GM23248 (cell line): ENCODE measurements around the gene RBM47. TPM values are rescaled to one million over a fixed set of nuclear protein-coding genes. Genes with fewer than 3 reads are reported as not detected.

Experiments used
- DNase-seq: peaks from one replicate; pipeline ENCODE4 v3.0.0-alpha.2; 2015
- H2AFZ ChIP-seq: fragments of 200-600 bp; sonication (generic); 2 replicates; pipeline ENCODE4 v1.6.1; 2016; ENCODE audit warnings: antibody characterized with exemption
- H3F3A ChIP-seq: fragments of 200-600 bp; sonication (generic); 2 replicates; pipeline ENCODE4 v1.6.1; 2016; ENCODE audit warnings: mild to moderate bottlenecking, antibody characterized with exemption, mixed run types; ENCODE audit not compliant: insufficient read depth
- H3K27ac ChIP-seq: fragments of 200-600 bp; sonication (generic); 2 replicates; pipeline ENCODE4 v1.5.1; 2016; ENCODE audit warnings: mild to moderate bottlenecking
- H3K27me3 ChIP-seq: fragments of 200-600 bp; sonication (generic); replicated peaks from 2 replicates; pipeline ENCODE4 v1.6.1; 2016; ENCODE audit warnings: mild to moderate bottlenecking; ENCODE audit not compliant: insufficient read depth
- H3K36me3 ChIP-seq: fragments of 200-600 bp; sonication (generic); 2 replicates; pipeline ENCODE4 v1.6.1; 2016; ENCODE audit warnings: low read depth, mild to moderate bottlenecking
- H3K4me1 ChIP-seq: fragments of 200-600 bp; sonication (generic); 2 replicates; pipeline ENCODE4 v1.6.1; 2016; ENCODE audit warnings: mild to moderate bottlenecking; ENCODE audit not compliant: insufficient read depth
- H3K4me2 ChIP-seq: fragments of 200-600 bp; sonication (generic); one replicate; pipeline ENCODE4 v1.6.1; 2016; ENCODE audit warnings: mild to moderate bottlenecking; ENCODE audit not compliant: unreplicated experiment
- H3K4me3 ChIP-seq: fragments of 200-600 bp; sonication (generic); 2 replicates; pipeline ENCODE4 v1.5.1; 2016; ENCODE audit warnings: mild to moderate bottlenecking
- H3K79me2 ChIP-seq: fragments of 200-600 bp; sonication (generic); 2 replicates; pipeline ENCODE4 v1.6.1; 2016; ENCODE audit warnings: mild to moderate bottlenecking; ENCODE audit not compliant: insufficient read depth
- H3K9ac ChIP-seq: fragments of 200-600 bp; sonication (generic); 2 replicates; pipeline ENCODE4 v1.6.1; 2016; ENCODE audit warnings: mild to moderate bottlenecking
- H3K9me2 ChIP-seq: fragments of 200-600 bp; sonication (generic); 2 replicates; pipeline ENCODE4 v1.6.1; 2016; ENCODE audit warnings: mixed run types, mild to moderate bottlenecking, moderate library complexity; ENCODE audit not compliant: insufficient read depth
- H3K9me3 ChIP-seq: fragments of 200-600 bp; sonication (generic); one replicate; pipeline ENCODE4 v1.6.1; 2017; ENCODE audit warnings: low read depth
- H4K20me1 ChIP-seq: fragments of 200-600 bp; sonication (generic); 2 replicates; pipeline ENCODE4 v1.6.0; 2016; ENCODE audit not compliant: insufficient read depth
- EZH2 ChIP-seq: fragments of 200-600 bp; sonication (generic); IDR thresholded peaks from 2 replicates; pipeline ENCODE4 v1.6.1; 2018; ENCODE audit warnings: antibody characterized with exemption, mild to moderate bottlenecking; ENCODE audit not compliant: insufficient read depth, poor library complexity, severe bottlenecking
- EZH2phosphoT487 ChIP-seq: fragments of 200-600 bp; sonication (generic); IDR thresholded peaks from 2 replicates; pipeline ENCODE4 v1.6.1; 2018; ENCODE audit warnings: antibody characterized with exemption, moderate library complexity, mild to moderate bottlenecking, low read depth; ENCODE audit not compliant: insufficient read depth
- WGBS, 2 experiments: methylation state at CpG; one replicate each; pipeline ENCODE4 v1.1.6; 2015 to 2017; ENCODE audit warnings: low lambda C conversion rate in 2 of 2, low coverage in 1 of 2; ENCODE audit errors: missing lambda C conversion rate in 2 of 2; 5-methylcytosine and 5-hydroxymethylcytosine counted together
- in situ Hi-C: fragments of 300-500 bp; cut with MboI; formaldehyde crosslinking; loops from 2 replicates; pipeline ENCODE4 v1.15.0; 2020
- polyA plus RNA-seq: library from polyadenylated mRNA; unstranded; fragments of >200 nt; fragmentation: Nextera tagmentation; extraction: Ambion mirVana; gene quantifications from 2 replicates; pipeline ENCODE4 v1.2.1, GENCODE V29; 2016
- total RNA-seq: library from RNA; depleted of rRNA; stranded (reverse); fragments of >200 nt; shearing (Covaris generic); gene quantifications from 2 replicates; pipeline ENCODE4 v1.2.3, GENCODE V29; 2014

The RBM47 gene
- total and polyA plus RNA-seq, 2 experiments from 2014 or later = 0.70 to 1.3 TPM

- Histone ChIP-seq H3K4me2 (no peak overlapping the region), H3K9ac (no peak overlapping the region), H4K20me1 (no peaks in the 10 kb centered on the region), H3K27me3 (no peaks in the 10 kb centered on the region), H3K36me3 (no peaks in the 10 kb centered on the region), H3K79me2 (no peaks in the 10 kb centered on the region), H3K9me2 (no peaks in the 10 kb centered on the region), H3K4me1 (peaks cover 12% of the 10 kb centered on the region; the same call in 1 of the 2 replicates), H3K27ac (no peak overlapping the region), H3K4me3 (no peak overlapping the region), H3F3A (no peaks in the 10 kb centered on the region), H2AFZ (no peak overlapping the region), H3K9me3 (no peaks in the 10 kb centered on the region)
- in situ Hi-C loops = no loop called here
- TF ChIP-seq EZH2phosphoT487 = no peak
- no peak for TF ChIP-seq EZH2
- no peak for DNase-seq
- WGBS, 2 experiments = 48 to 50% methylated on average over 6 of the region's 6 CpGs
Observed at GRCh38 chr4:40500781-40501180, 128.9 kb downstream of the RBM47 start.

DNA sequence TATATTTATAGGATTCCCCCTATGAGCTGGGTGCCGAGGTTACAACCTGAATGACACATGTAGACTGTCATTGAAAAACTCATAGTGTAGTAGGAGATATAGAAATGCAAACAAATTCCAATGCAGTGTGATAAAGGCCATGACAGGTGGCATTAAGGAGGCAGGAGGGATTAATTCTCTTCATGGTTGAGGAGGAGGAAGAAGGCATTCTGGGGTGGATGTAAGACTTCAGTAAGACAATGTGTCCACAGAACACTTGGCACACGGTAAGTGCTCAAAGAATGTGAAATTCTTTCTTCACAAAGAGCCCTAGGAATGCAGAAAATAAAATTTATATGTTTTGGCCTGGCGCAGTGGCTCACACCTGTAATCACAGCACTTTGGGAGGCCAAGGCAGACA, 136.5 kb downstream of the RBM47 start:
- no peaks in the 10 kb centered on the region for H4K20me1 ChIP-seq
- no peak overlapping the region for H3K9ac ChIP-seq
- no peak overlapping the region for H3K4me3 ChIP-seq
- no peak overlapping the region for H3K27ac ChIP-seq
- no peak overlapping the region for H3K4me2 ChIP-seq
- H2AFZ ChIP-seq = no peak overlapping the region
- no peaks in the 10 kb centered on the region for H3K27me3 ChIP-seq
- no peaks in the 10 kb centered on the region for H3K9me2 ChIP-seq
- no peaks in the 10 kb centered on the region for H3F3A ChIP-seq
- H3K79me2 ChIP-seq = no peaks in the 10 kb centered on the region
- no peak for DNase-seq
- no peaks in the 10 kb centered on the region for H3K9me3 ChIP-seq
- in situ Hi-C loops = no loop called here
- no peaks in the 10 kb centered on the region for H3K4me1 ChIP-seq
- TF ChIP-seq EZH2phosphoT487 (no peak), EZH2 (no peak)
- WGBS, 2 experiments = 65 to 74% methylated on average over 3 of the region's 3 CpGs
- H3K36me3 ChIP-seq = no peaks in the 10 kb centered on the region

DNA sequence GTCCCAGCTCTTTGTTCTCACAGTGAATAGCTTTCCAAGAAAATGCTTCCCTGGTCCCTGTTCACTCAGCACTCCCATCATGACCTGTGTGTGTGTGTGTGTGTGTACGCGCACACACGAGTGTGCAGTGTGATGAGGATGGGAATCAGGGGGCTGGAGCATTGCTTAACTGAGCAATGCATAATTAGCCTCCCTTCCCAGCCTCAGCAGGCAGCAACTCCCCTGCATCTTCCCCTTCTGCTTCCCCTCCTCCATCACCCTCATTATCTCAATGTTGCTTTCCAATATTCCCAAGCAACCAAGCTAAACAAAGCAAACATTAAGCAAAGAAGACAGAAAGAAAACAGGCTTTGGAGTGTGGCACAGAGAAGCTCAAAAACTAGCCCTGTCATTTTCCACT, 137.0 kb downstream of the RBM47 start:
- Histone ChIP-seq H3K36me3 (no peaks in the 10 kb centered on the region), H4K20me1 (no peaks in the 10 kb centered on the region), H3K4me3 (no peak overlapping the region), H3K9me2 (no peaks in the 10 kb centered on the region), H3K4me2 (no peak overlapping the region), H3F3A (no peaks in the 10 kb centered on the region), H3K4me1 (no peaks in the 10 kb centered on the region), H3K27ac (no peak overlapping the region), H3K79me2 (no peaks in the 10 kb centered on the region), H3K9me3 (no peaks in the 10 kb centered on the region), H3K27me3 (no peaks in the 10 kb centered on the region), H2AFZ (no peak overlapping the region), H3K9ac (no peak overlapping the region)
- no peak for TF ChIP-seq EZH2
- no peak for TF ChIP-seq EZH2phosphoT487
- WGBS, 2 experiments = 84 to 98% methylated on average over 3 of the region's 3 CpGs
- in situ Hi-C loops = no loop called here
- no peak for DNase-seq

DNA sequence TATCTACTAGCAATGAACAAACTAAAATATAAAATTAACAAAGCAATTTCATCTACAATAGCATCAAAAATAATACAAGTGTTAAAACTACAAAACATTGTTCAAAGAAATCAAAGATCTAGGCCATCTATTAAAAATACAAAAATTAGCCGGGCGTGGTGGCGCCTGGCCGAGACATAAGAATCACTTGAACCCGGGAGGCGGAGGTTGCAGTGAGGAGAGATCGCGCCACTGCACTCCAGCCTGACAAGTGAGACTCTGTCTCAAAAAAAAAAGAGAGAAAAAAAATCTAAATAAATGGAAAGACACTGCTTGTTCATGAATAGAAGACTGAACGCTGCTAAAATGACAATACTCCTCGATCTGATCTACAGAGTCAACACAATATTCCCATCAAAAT, 139.2 kb downstream of the RBM47 start:
- no peak overlapping the region for H3K9ac ChIP-seq
- H3K27ac ChIP-seq = no peak overlapping the region
- no peaks in the 10 kb centered on the region for H3K9me3 ChIP-seq
- H3K4me2 ChIP-seq = no peak overlapping the region
- 96 to 97% methylated on average over 10 of the region's 10 CpGs for WGBS, 2 experiments
- no peak for DNase-seq
- peaks cover 8% of the 10 kb centered on the region for H3K4me1 ChIP-seq
- no peaks in the 10 kb centered on the region for H4K20me1 ChIP-seq
- H3K9me2 ChIP-seq = no peaks in the 10 kb centered on the region
- no peaks in the 10 kb centered on the region for H3K36me3 ChIP-seq
- H3F3A ChIP-seq = no peaks in the 10 kb centered on the region
- H3K27me3 ChIP-seq = no peaks in the 10 kb centered on the region
- in situ Hi-C loops = no loop called here
- no peaks in the 10 kb centered on the region for H3K79me2 ChIP-seq
- TF ChIP-seq EZH2 = no peak
- no peak for TF ChIP-seq EZH2phosphoT487
- H3K4me3 ChIP-seq = no peak overlapping the region
- H2AFZ ChIP-seq = no peak overlapping the region

GRCh38 chr4:40489961-40490360, 139.7 kb downstream of the RBM47 start:
- H4K20me1 ChIP-seq = no peaks in the 10 kb centered on the region
- no peak overlapping the region for H3K9ac ChIP-seq
- peaks cover 8% of the 10 kb centered on the region for H3K4me1 ChIP-seq
- DNase-seq = no peak
- H3K4me2 ChIP-seq = no peak overlapping the region
- H3K79me2 ChIP-seq = no peaks in the 10 kb centered on the region
- H3K9me3 ChIP-seq = no peaks in the 10 kb centered on the region
- H3K36me3 ChIP-seq = no peaks in the 10 kb centered on the region
- H3K27me3 ChIP-seq = no peaks in the 10 kb centered on the region
- H3K9me2 ChIP-seq = no peaks in the 10 kb centered on the region
- H2AFZ ChIP-seq = no peak overlapping the region
- no peak overlapping the region for H3K27ac ChIP-seq
- TF ChIP-seq EZH2 (no peak), EZH2phosphoT487 (no peak)
- no peaks in the 10 kb centered on the region for H3F3A ChIP-seq
- in situ Hi-C loops = no loop called here
- no peak overlapping the region for H3K4me3 ChIP-seq
